HCT116 (cell line): Measurements from ENCODE around the gene RANBP17. TPM values are rescaled to one million over a fixed set of nuclear protein-coding genes. Genes with fewer than 3 reads are reported as not detected.

Experiments used
- ATAC-seq: fragments of 200-7000 bp; cut with Tn5 transposase; 2 replicates; pipeline ENCODE4 v1.9.1; 2020; ENCODE audit warnings: mild to moderate bottlenecking, moderate library complexity
- BruUV-seq: library from RNA; stranded (reverse); fragments of 400-500 nt; replicated peaks from 2 replicates; lab custom pipeline; 2021; lab: Mats Ljungman, UMichigan
- CTCF ChIA-PET: fragments of 300-600 bp; sonication (Branson Sonifier 250); formaldehyde crosslinking; loops from one replicate; lab custom pipeline; 2021; ENCODE audit warnings: antibody characterized with exemption; lab: Charles Lee
- POLR2A ChIA-PET: fragments of 300-600, 350-600 bp; sonication (Branson Sonifier 250); formaldehyde crosslinking; loops from one replicate; lab custom pipeline; 2021; ENCODE audit warnings: antibody characterized with exemption; lab: Charles Lee
- RAD21 ChIA-PET, 2 experiments: fragments of 300-600 bp; sonication (Branson Sonifier 250); formaldehyde crosslinking; loops; one replicate each; lab custom pipeline; 2023; ENCODE audit warnings: low total read pairs in 2 of 2; ENCODE audit not compliant: uncharacterized antibody in 2 of 2, unreplicated experiment in 2 of 2, low non-redundant PET in 1 of 2; lab: Charles Lee
- DNase-seq: peaks from one replicate; pipeline ENCODE4 v3.0.0-alpha.2; 2010; ENCODE audit warnings: low read depth, low spot score
- H2AFZ ChIP-seq: fragments of 200-600 bp; shearing (Covaris generic), sonication (generic); 2 replicates; pipeline ENCODE4 v1.6.1; 2017; ENCODE audit warnings: low read depth, mixed run types, mixed read lengths, antibody characterized with exemption, low read length; ENCODE audit not compliant: poor library complexity, severe bottlenecking
- H3K27ac ChIP-seq: 2 replicates; pipeline ENCODE4 v1.5.1; 2012; ENCODE audit warnings: low read depth, low read length
- H3K27me3 ChIP-seq: fragments of 200-600 bp; sonication (generic); 2 replicates; pipeline ENCODE4 v1.6.1; 2016; ENCODE audit warnings: mixed run types, low read length, mixed read lengths; ENCODE audit not compliant: insufficient read depth
- H3K36me3 ChIP-seq, 2 experiments: fragments of 200-500 bp in 1 of 2; fragments of 200-600 bp in 1 of 2; sonication (Bioruptor generic) in 1 of 2; sonication (generic) in 1 of 2; 2 replicates each; pipeline versions ENCODE4 v1.5.1 to v1.6.1; 2014 to 2016; ENCODE audit warnings: low read length in 2 of 2, inconsistent platforms in 1 of 2, mixed read lengths in 1 of 2, mixed run types in 1 of 2; ENCODE audit not compliant: insufficient read depth in 2 of 2, control insufficient read depth in 1 of 2
- H3K4me1 ChIP-seq, 2 experiments: fragments of 200-600 bp in 1 of 2; sonication (generic) in 1 of 2; 2 replicates each; pipeline versions ENCODE4 v1.5.1 to v1.6.1; 2012 to 2017; ENCODE audit warnings: low read length in 2 of 2, inconsistent platforms in 1 of 2, mild to moderate bottlenecking in 1 of 2, mixed read lengths in 1 of 2, mixed run types in 1 of 2, moderate library complexity in 1 of 2; ENCODE audit not compliant: insufficient read depth in 2 of 2, control insufficient read depth in 1 of 2
- H3K4me2 ChIP-seq: fragments of 200-600 bp; sonication (generic); 2 replicates; pipeline ENCODE4 v1.6.1; 2017; ENCODE audit warnings: mixed run types, low read length, mixed read lengths
- H3K4me3 ChIP-seq, 2 experiments: fragments of 200-600 bp in 1 of 2; sonication (generic) in 1 of 2; replicated peaks in 1 of 2; 2 replicates each; pipeline ENCODE4 v1.5.1; 2011 to 2016; ENCODE audit warnings: low read length in 2 of 2, control low read depth in 1 of 2, low read depth in 1 of 2, mild to moderate bottlenecking in 1 of 2, mixed read lengths in 1 of 2, mixed run types in 1 of 2
- H3K79me2 ChIP-seq: fragments of 200-600 bp; sonication (generic); 2 replicates; pipeline ENCODE4 v1.6.1; 2017; ENCODE audit warnings: mild to moderate bottlenecking, mixed run types, low read length, moderate library complexity, mixed read lengths; ENCODE audit not compliant: insufficient read depth
- H3K9ac ChIP-seq: fragments of 200-600 bp; sonication (generic); 2 replicates; pipeline ENCODE4 v1.6.1; 2016; ENCODE audit warnings: low read length, mixed read lengths
- H3K9me2 ChIP-seq: fragments of 200-600 bp; sonication (generic), shearing (Covaris generic); 2 replicates; pipeline ENCODE4 v1.6.1; 2017; ENCODE audit warnings: mixed run types, mild to moderate bottlenecking, moderate library complexity; ENCODE audit not compliant: insufficient read depth
- H3K9me3 ChIP-seq, 2 experiments: fragments of 200-500 bp in 1 of 2; fragments of 200-600 bp in 1 of 2; sonication (Bioruptor generic) in 1 of 2; sonication (generic) in 1 of 2; 2 replicates each; pipeline ENCODE4 v1.6.1; 2014 to 2017; ENCODE audit warnings: low read length in 2 of 2, mixed read lengths in 2 of 2, inconsistent platforms in 1 of 2, low read depth in 1 of 2, mild to moderate bottlenecking in 1 of 2, mixed run types in 1 of 2, moderate library complexity in 1 of 2; ENCODE audit not compliant: control insufficient read depth in 1 of 2, insufficient read depth in 1 of 2
- H4K20me1 ChIP-seq: fragments of 200-600 bp; sonication (generic), shearing (Covaris generic); 2 replicates; pipeline ENCODE4 v1.6.1; 2017; ENCODE audit warnings: mixed run types, mild to moderate bottlenecking, moderate library complexity; ENCODE audit not compliant: insufficient read depth
- CBX3 ChIP-seq: IDR thresholded peaks from 2 replicates; pipeline ENCODE4 v1.6.1; 2012; ENCODE audit warnings: low read depth
- CEBPB ChIP-seq: IDR thresholded peaks from 2 replicates; pipeline ENCODE4 v1.6.1; 2012; ENCODE audit warnings: low read depth
- EGR1 ChIP-seq: IDR thresholded peaks from 2 replicates; pipeline ENCODE4 v1.6.1; 2012; ENCODE audit warnings: low read depth
- ELF1 ChIP-seq: IDR thresholded peaks from 2 replicates; pipeline ENCODE4 v1.6.1; 2012; ENCODE audit warnings: low read depth, borderline replicate concordance
- FOSL1 ChIP-seq: IDR thresholded peaks from 2 replicates; pipeline ENCODE4 v1.6.1; 2012; ENCODE audit warnings: low read depth
- JUND ChIP-seq: IDR thresholded peaks from 2 replicates; pipeline ENCODE4 v1.6.1; 2012
- POLR2AphosphoS5 ChIP-seq: IDR thresholded peaks from 2 replicates; pipeline ENCODE4 v1.6.1; 2011; ENCODE audit warnings: mild to moderate bottlenecking, low read depth, low read length, moderate library complexity
- RAD21 ChIP-seq: IDR thresholded peaks from 2 replicates; pipeline ENCODE4 v1.6.1; 2012; ENCODE audit warnings: low read depth, mild to moderate bottlenecking
- SIN3A ChIP-seq: IDR thresholded peaks from 2 replicates; pipeline ENCODE4 v1.6.1; 2012; ENCODE audit warnings: low read depth
- TCF7L2 ChIP-seq: IDR thresholded peaks from 2 replicates; pipeline ENCODE4 v1.7.0; 2011; ENCODE audit warnings: borderline replicate concordance, inconsistent platforms; ENCODE audit not compliant: insufficient read depth, insufficient read length; ENCODE audit errors: extremely low read depth
- YY1 ChIP-seq: IDR thresholded peaks from 2 replicates; pipeline ENCODE4 v1.6.1; 2011; ENCODE audit warnings: low read length, low read depth, moderate library complexity, mild to moderate bottlenecking; ENCODE audit not compliant: insufficient replicate concordance; ENCODE audit errors: extremely low read depth
- ZFX ChIP-seq: fragments of 450-650 bp; IDR thresholded peaks from 2 replicates; pipeline ENCODE4 v1.6.1; 2017
- intact Hi-C: fragments of 100-400 bp; cut with micrococcal nuclease; formaldehyde crosslinking; loops from 2 replicates; pipeline ENCODE4 v1.10.0; 2022
- total RNA-seq: library from RNA; stranded (reverse); gene quantifications from one replicate; pipeline ENCODE4 v1.2.1, GENCODE V29; 2021; ENCODE audit not compliant: unreplicated experiment
- TF ChIP-seq, protein P1 (sequence below): IDR thresholded peaks from 2 replicates; pipeline ENCODE4 v1.6.1; 2011; ENCODE audit warnings: mild to moderate bottlenecking, low read length, moderate library complexity; ENCODE audit not compliant: insufficient replicate concordance; ENCODE audit errors: extremely low read depth
- TF ChIP-seq, protein P2 (sequence below): IDR thresholded peaks from 2 replicates; pipeline ENCODE4 v1.6.1; 2012
- TF ChIP-seq, protein P3 (sequence below): IDR thresholded peaks from 2 replicates; pipeline ENCODE4 v1.6.1; 2012; ENCODE audit warnings: low read depth

Gene RANBP17
- total RNA-seq, 1 experiment from 2014 or later: 18.2 TPM

DNA sequence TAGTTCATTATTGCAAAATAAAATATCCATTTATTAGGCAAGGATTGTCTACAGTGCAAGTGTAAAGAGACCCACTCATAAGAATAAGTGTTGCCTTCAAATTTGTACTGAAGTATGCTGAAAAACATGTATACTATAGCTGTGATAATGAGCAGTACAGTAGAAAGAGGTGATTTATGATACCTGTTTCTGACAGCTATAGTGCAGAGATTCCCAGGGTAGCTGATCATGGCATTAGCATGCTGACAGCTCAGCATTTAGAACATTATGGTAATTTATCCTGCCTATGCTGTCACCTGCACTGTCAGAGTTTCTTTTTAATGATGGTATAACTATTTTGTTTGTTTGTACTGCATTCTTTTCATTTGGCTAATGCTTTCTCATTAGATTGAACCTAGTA lies 269.7 kb downstream of the RANBP17 start:
- H3K4me2 ChIP-seq: no peak overlapping the region
- POLR2A ChIA-PET: no interaction called here
- no peaks in the 10 kb centered on the region for H3K27me3 ChIP-seq
- H3K79me2 ChIP-seq: no peaks in the 10 kb centered on the region
- H3K9ac ChIP-seq: no peak overlapping the region
- no peaks in the 10 kb centered on the region for H3K9me2 ChIP-seq
- H2AFZ ChIP-seq: no peak overlapping the region
- intact Hi-C loops: no loop called here
- H3K36me3 ChIP-seq: no peaks in the 10 kb centered on the region
- no peak for TF ChIP-seq SIN3A
- TF ChIP-seq JUND: no peak
- TF ChIP-seq TCF7L2: no peak
- TF ChIP-seq, protein P1, sequence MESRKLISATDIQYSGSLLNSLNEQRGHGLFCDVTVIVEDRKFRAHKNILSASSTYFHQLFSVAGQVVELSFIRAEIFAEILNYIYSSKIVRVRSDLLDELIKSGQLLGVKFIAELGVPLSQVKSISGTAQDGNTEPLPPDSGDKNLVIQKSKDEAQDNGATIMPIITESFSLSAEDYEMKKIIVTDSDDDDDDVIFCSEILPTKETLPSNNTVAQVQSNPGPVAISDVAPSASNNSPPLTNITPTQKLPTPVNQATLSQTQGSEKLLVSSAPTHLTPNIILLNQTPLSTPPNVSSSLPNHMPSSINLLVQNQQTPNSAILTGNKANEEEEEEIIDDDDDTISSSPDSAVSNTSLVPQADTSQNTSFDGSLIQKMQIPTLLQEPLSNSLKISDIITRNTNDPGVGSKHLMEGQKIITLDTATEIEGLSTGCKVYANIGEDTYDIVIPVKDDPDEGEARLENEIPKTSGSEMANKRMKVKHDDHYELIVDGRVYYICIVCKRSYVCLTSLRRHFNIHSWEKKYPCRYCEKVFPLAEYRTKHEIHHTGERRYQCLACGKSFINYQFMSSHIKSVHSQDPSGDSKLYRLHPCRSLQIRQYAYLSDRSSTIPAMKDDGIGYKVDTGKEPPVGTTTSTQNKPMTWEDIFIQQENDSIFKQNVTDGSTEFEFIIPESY: no peak
- no peak for TF ChIP-seq CEBPB
- TF ChIP-seq, protein P2, sequence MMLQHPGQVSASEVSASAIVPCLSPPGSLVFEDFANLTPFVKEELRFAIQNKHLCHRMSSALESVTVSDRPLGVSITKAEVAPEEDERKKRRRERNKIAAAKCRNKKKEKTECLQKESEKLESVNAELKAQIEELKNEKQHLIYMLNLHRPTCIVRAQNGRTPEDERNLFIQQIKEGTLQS: no peak
- TF ChIP-seq ELF1: no peak
- no peak for TF ChIP-seq FOSL1
- TF ChIP-seq POLR2AphosphoS5: no peak
- no peak for TF ChIP-seq YY1
- TF ChIP-seq, protein P3, sequence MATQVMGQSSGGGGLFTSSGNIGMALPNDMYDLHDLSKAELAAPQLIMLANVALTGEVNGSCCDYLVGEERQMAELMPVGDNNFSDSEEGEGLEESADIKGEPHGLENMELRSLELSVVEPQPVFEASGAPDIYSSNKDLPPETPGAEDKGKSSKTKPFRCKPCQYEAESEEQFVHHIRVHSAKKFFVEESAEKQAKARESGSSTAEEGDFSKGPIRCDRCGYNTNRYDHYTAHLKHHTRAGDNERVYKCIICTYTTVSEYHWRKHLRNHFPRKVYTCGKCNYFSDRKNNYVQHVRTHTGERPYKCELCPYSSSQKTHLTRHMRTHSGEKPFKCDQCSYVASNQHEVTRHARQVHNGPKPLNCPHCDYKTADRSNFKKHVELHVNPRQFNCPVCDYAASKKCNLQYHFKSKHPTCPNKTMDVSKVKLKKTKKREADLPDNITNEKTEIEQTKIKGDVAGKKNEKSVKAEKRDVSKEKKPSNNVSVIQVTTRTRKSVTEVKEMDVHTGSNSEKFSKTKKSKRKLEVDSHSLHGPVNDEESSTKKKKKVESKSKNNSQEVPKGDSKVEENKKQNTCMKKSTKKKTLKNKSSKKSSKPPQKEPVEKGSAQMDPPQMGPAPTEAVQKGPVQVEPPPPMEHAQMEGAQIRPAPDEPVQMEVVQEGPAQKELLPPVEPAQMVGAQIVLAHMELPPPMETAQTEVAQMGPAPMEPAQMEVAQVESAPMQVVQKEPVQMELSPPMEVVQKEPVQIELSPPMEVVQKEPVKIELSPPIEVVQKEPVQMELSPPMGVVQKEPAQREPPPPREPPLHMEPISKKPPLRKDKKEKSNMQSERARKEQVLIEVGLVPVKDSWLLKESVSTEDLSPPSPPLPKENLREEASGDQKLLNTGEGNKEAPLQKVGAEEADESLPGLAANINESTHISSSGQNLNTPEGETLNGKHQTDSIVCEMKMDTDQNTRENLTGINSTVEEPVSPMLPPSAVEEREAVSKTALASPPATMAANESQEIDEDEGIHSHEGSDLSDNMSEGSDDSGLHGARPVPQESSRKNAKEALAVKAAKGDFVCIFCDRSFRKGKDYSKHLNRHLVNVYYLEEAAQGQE: no peak
- no peak for TF ChIP-seq RAD21
- no peak for TF ChIP-seq CBX3
- TF ChIP-seq ZFX: no peak
- no peak for TF ChIP-seq EGR1
- TF ChIP-seq, all 23 proteins: peak for 0
- ChIA-PET RAD21 (no interaction called here), CTCF (no interaction called here)
- Histone ChIP-seq H3K27ac (no peak overlapping the region), H3K4me3 (no peak overlapping the region), H3K9me3 (no peaks in the 10 kb centered on the region), H4K20me1 (no peaks in the 10 kb centered on the region), H3K4me1 (no peaks in the 10 kb centered on the region)
- no peak for DNase-seq
- no peak for ATAC-seq
- BruUV-seq: no TSS peak
